Measurements from ENCODE around the gene IL31RA.

GRCh38 chr5:55904152-55904551 is 53.0 kb downstream of the IL31RA start:
- no peak for TF ChIP-seq ZNF565 (CRISPR knock-in tag; conservative IDR thresholded peaks at IDR 0.05; ENCODE audit: low read depth)
- TF ChIP-seq PPARA (CRISPR knock-in tag; IDR thresholded peaks at IDR 0.05; ENCODE audit: borderline replicate concordance), result no peak
- no peak for TF ChIP-seq ZNF70 (CRISPR knock-in tag; IDR thresholded peaks at IDR 0.05)
- no peak for TF ChIP-seq CSRNP3 (CRISPR knock-in tag; IDR thresholded peaks at IDR 0.05)
- TF ChIP-seq ZFP30 (CRISPR knock-in tag; IDR thresholded peaks at IDR 0.05), result no peak
- TF ChIP-seq ZNF8 (CRISPR knock-in tag; IDR thresholded peaks at IDR 0.05), result no peak
- no peak for TF ChIP-seq ARNTL (CRISPR knock-in tag; IDR thresholded peaks at IDR 0.05; ENCODE audit: borderline replicate concordance, low read depth)
- no peak for TF ChIP-seq RARB (CRISPR knock-in tag; IDR thresholded peaks at IDR 0.05)
- TF ChIP-seq PATZ1 (CRISPR knock-in tag; IDR thresholded peaks at IDR 0.05; ENCODE audit: borderline replicate concordance), result no peak
- no peak for TF ChIP-seq ISL1 (CRISPR knock-in tag; IDR thresholded peaks at IDR 0.05)
- TF ChIP-seq ZFP3 (CRISPR knock-in tag; IDR thresholded peaks at IDR 0.05), result no peak
- TF ChIP-seq TOX (CRISPR knock-in tag; IDR thresholded peaks at IDR 0.05; ENCODE audit: borderline replicate concordance), result no peak
- no peak for TF ChIP-seq CREB5 (CRISPR knock-in tag; IDR thresholded peaks at IDR 0.05; ENCODE audit: low read depth)
- no peak for TF ChIP-seq GLIS3 (CRISPR knock-in tag; IDR thresholded peaks at IDR 0.05)
